SK-N-SH (cell line): Measurements from ENCODE around the gene RPS6KA2. TPM values are rescaled to one million over a fixed set of nuclear protein-coding genes. Genes with fewer than 3 reads are reported as not detected.

Experiments
- CTCF ChIA-PET: fragments of 300-600, 350-600 bp; formaldehyde crosslinking; extraction: SDS; loops from one replicate; lab custom pipeline; 2021; lab: Yijun Ruan, JAX
- POLR2A ChIA-PET: fragments of 350-600 bp; sonication (Branson Sonifier 250); formaldehyde crosslinking; extraction: SDS; loops from one replicate; lab custom pipeline; 2020; ENCODE audit warnings: antibody characterized with exemption, inconsistent platforms; lab: Yijun Ruan, JAX
- DNase-seq: peaks from one replicate; pipeline ENCODE4 v3.0.0; 2012
- H2AFZ ChIP-seq: fragments of 200-600 bp; sonication (generic); 2 replicates; pipeline ENCODE4 v1.8.1; 2016; ENCODE audit warnings: antibody characterized with exemption, mild to moderate bottlenecking, low read depth
- H3F3A ChIP-seq: fragments of 200-600 bp; sonication (generic); replicated peaks from 2 replicates; pipeline ENCODE3; 2016; ENCODE audit warnings: antibody characterized with exemption, mild to moderate bottlenecking; ENCODE audit not compliant: insufficient read depth
- H3K27ac ChIP-seq, 2 experiments: fragments of 200-500 bp in 1 of 2; fragments of 200-600 bp in 1 of 2; sonication (Bioruptor generic) in 1 of 2; sonication (generic), shearing (Covaris generic) in 1 of 2; 2 replicates each; pipeline versions ENCODE4 v1.5.1 to v1.6.1; 2014 to 2016; ENCODE audit warnings: low read depth in 2 of 2, inconsistent platforms in 1 of 2, low read length in 1 of 2, mild to moderate bottlenecking in 1 of 2, mixed read lengths in 1 of 2
- H3K27me3 ChIP-seq: fragments of 200-600 bp; sonication (generic), shearing (Covaris generic); 2 replicates; pipeline ENCODE4 v1.6.1; 2016; ENCODE audit warnings: mixed run types; ENCODE audit not compliant: insufficient read depth
- H3K36me3 ChIP-seq, 2 experiments: fragments of 200-500 bp in 1 of 2; fragments of 200-600 bp in 1 of 2; sonication (Bioruptor generic) in 1 of 2; sonication (generic) in 1 of 2; replicated peaks in 1 of 2; 2 replicates each; pipeline versions ENCODE3 to v1.5.1; 2014 to 2016; ENCODE audit warnings: low read length in 1 of 2, mild to moderate bottlenecking in 1 of 2; ENCODE audit not compliant: insufficient read depth in 2 of 2, control insufficient read depth in 1 of 2
- H3K4me1 ChIP-seq, 2 experiments: fragments of 200-500 bp in 1 of 2; fragments of 200-600 bp in 1 of 2; sonication (Bioruptor generic) in 1 of 2; sonication (generic), shearing (Covaris generic) in 1 of 2; 2 replicates each; pipeline versions ENCODE4 v1.5.1 to v1.6.1; 2014 to 2016; ENCODE audit warnings: low read depth in 1 of 2, low read length in 1 of 2, mixed run types in 1 of 2; ENCODE audit not compliant: insufficient read depth in 2 of 2, control insufficient read depth in 1 of 2
- H3K4me2 ChIP-seq: fragments of 200-600 bp; sonication (generic), shearing (Covaris generic); 2 replicates; pipeline ENCODE4 v1.6.1; 2017; ENCODE audit warnings: mixed run types
- H3K4me3 ChIP-seq, 2 experiments: fragments of 200-500 bp in 1 of 2; fragments of 200-600 bp in 1 of 2; sonication (Bioruptor generic) in 1 of 2; sonication (generic), shearing (Covaris generic) in 1 of 2; 2 replicates each; pipeline versions ENCODE4 v1.5.1 to v1.8.1; 2014 to 2016; ENCODE audit warnings: low read depth in 2 of 2, inconsistent platforms in 1 of 2, low read length in 1 of 2, mild to moderate bottlenecking in 1 of 2, mixed read lengths in 1 of 2, moderate library complexity in 1 of 2
- H3K79me2 ChIP-seq: fragments of 200-600 bp; sonication (generic); 2 replicates; pipeline ENCODE4 v1.8.1; 2017; ENCODE audit warnings: mild to moderate bottlenecking; ENCODE audit not compliant: insufficient read depth
- H3K9ac ChIP-seq: fragments of 200-600 bp; sonication (generic); 2 replicates; pipeline ENCODE4 v1.6.1; 2017; ENCODE audit warnings: mixed run types
- H3K9me2 ChIP-seq: fragments of 200-600 bp; sonication (generic); 2 replicates; pipeline ENCODE4 v1.6.1; 2017; ENCODE audit warnings: mixed run types
- H3K9me3 ChIP-seq: fragments of 200-600 bp; sonication (generic); 2 replicates; pipeline ENCODE4 v1.6.1; 2017; ENCODE audit warnings: mixed run types, mild to moderate bottlenecking, moderate library complexity
- H4K20me1 ChIP-seq: fragments of 200-600 bp; sonication (generic); 2 replicates; pipeline ENCODE4 v1.6.1; 2017; ENCODE audit warnings: mild to moderate bottlenecking, mixed run types; ENCODE audit not compliant: insufficient read depth
- CHD2 ChIP-seq: fragments of 150-350 bp; IDR thresholded peaks from 2 replicates; pipeline ENCODE4 v1.6.1; 2018; ENCODE audit warnings: low read length; ENCODE audit not compliant: partially characterized antibody
- EP300 ChIP-seq, 2 experiments: IDR thresholded peaks; 2 replicates each; pipeline versions ENCODE4 v1.4.0 to v1.6.1; 2012; ENCODE audit warnings: borderline replicate concordance in 1 of 2, low read depth in 1 of 2, low read length in 1 of 2
- FOXM1 ChIP-seq: IDR thresholded peaks from 2 replicates; pipeline ENCODE4 v1.4.0; 2012; ENCODE audit warnings: low read depth, mild to moderate bottlenecking
- GABPA ChIP-seq: IDR thresholded peaks from 2 replicates; pipeline ENCODE4 v1.4.0; 2012; ENCODE audit warnings: low read depth, mild to moderate bottlenecking
- IRF3 ChIP-seq: fragments of 150-350 bp; IDR thresholded peaks from 2 replicates; pipeline ENCODE4 v1.6.1; 2016; ENCODE audit warnings: mild to moderate bottlenecking, low read depth, low read length
- MAX ChIP-seq: IDR thresholded peaks from 2 replicates; pipeline ENCODE4 v1.4.0; 2012; ENCODE audit warnings: low read depth
- MXI1 ChIP-seq: IDR thresholded peaks from 2 replicates; pipeline ENCODE4 v1.6.1; 2012; ENCODE audit warnings: mild to moderate bottlenecking, low read depth, low read length, improper control_type of control experiment
- NRF1 ChIP-seq: IDR thresholded peaks from 2 replicates; pipeline ENCODE4 v1.6.1; 2012; ENCODE audit warnings: low read depth, mild to moderate bottlenecking, low read length
- POLR2AphosphoS5 ChIP-seq: IDR thresholded peaks from 2 replicates; pipeline ENCODE4 v1.6.1; 2012; ENCODE audit warnings: low read depth, low read length
- RAD21 ChIP-seq: IDR thresholded peaks from 2 replicates; pipeline ENCODE4 v1.6.1; 2012; ENCODE audit warnings: mild to moderate bottlenecking, low read length
- REST ChIP-seq: IDR thresholded peaks from 2 replicates; pipeline ENCODE4 v1.6.1; 2012; ENCODE audit warnings: mild to moderate bottlenecking, low read depth, low read length, moderate library complexity
- RFX5 ChIP-seq: IDR thresholded peaks from 2 replicates; pipeline ENCODE4 v1.6.1; 2012; ENCODE audit warnings: mild to moderate bottlenecking, improper control_type of control experiment, low read length
- SIN3A ChIP-seq: IDR thresholded peaks from 2 replicates; pipeline ENCODE4 v1.6.1; 2012; ENCODE audit warnings: low read depth, mild to moderate bottlenecking, low read length, moderate library complexity, borderline replicate concordance
- SMC3 ChIP-seq: IDR thresholded peaks from 2 replicates; pipeline ENCODE4 v1.6.1; 2012; ENCODE audit warnings: low read depth, low read length, improper control_type of control experiment
- TAF1 ChIP-seq: IDR thresholded peaks from 2 replicates; pipeline ENCODE4 v1.6.1; 2012; ENCODE audit warnings: low read depth, mild to moderate bottlenecking, low read length, moderate library complexity, borderline replicate concordance
- YY1 ChIP-seq: IDR thresholded peaks from 2 replicates; pipeline ENCODE4 v1.4.0; 2012; ENCODE audit warnings: low read depth, mild to moderate bottlenecking
- ZBTB33 ChIP-seq: IDR thresholded peaks from 2 replicates; pipeline ENCODE4 v1.4.0; 2012; ENCODE audit warnings: low read depth, borderline replicate concordance
- WGBS: methylation state at CpG from one replicate; pipeline ENCODE4 v1.1.6; 2017; ENCODE audit warnings: low lambda C conversion rate; 5-methylcytosine and 5-hydroxymethylcytosine counted together
- polyA plus RNA-seq, 3 experiments: library from polyadenylated mRNA; depleted of rRNA; stranded (reverse); fragments of >200 nt; gene quantifications; 2 replicates each; pipeline ENCODE4 v1.2.3, GENCODE V29; 2012

Gene RPS6KA2
- polyA plus RNA-seq (2012; rRNA removed), result 59.5 and 60.3 TPM in 2 replicates
- 51.5 and 62.1 TPM in 2 replicates for polyA plus RNA-seq (2012; cell fraction: cytosol; rRNA removed)
- 47.9 and 50.9 TPM in 2 replicates for polyA plus RNA-seq (2012; cell fraction: nucleus; rRNA removed)

- Histone ChIP-seq H3K9ac (peak within 1 kb of the TSS; percentile 96), H3K27me3 (no peaks in the 10 kb centered on the region), H4K20me1 (no peaks in the 10 kb centered on the region), H3K9me2 (no peaks in the 10 kb centered on the region), H2AFZ (peak within 1 kb of the TSS; percentile 67), H3K36me3 (no peaks in the 10 kb centered on the region), H3K4me1 (peaks cover 10 to 31% of the 10 kb centered on the region in 2 experiments), H3K4me2 (peak within 1 kb of the TSS; percentile 97), H3K4me3 (peak within 1 kb of the TSS; percentile 83 to 97), H3K79me2 (peaks cover 44% of the 10 kb centered on the region), H3F3A (peaks cover 17% of the 10 kb centered on the region), H3K27ac (peak within 1 kb of the TSS; percentile 89 to 97), H3K9me3 (no peaks in the 10 kb centered on the region)
- ChIA-PET POLR2A (interaction anchor here (0.6 to 2.5 kb wide), 11 partner anchors 13 to 192 kb away, joined by 3 to 14 read pairs (median 3); no protein-coding TSS in a partner anchor), CTCF (interaction anchor here (0.6 to 1.4 kb wide), 7 partner anchors 13 to 225 kb away, joined by 3 to 4 read pairs (median 3); no protein-coding TSS in a partner anchor)
- TF ChIP-seq NRF1 (peak; percentile 70), SMC3 (0 out of 2 replicates have a peak, but pooled peaks have one; percentile 8), FOXM1 (no peak), TAF1 (peak; percentile 92), GABPA (0 out of 2 replicates have a peak, but pooled peaks have one; percentile 22), MXI1 (peak; percentile 64), CHD2 (peak; percentile 52), ZBTB33 (no peak), RFX5 (peak; percentile 51; the same call in 1 of the 2 replicates), YY1 (peak; percentile 26; the same call in 1 of the 2 replicates), EP300 (IDR thresholded peaks at IDR 0.05; ENCODE audit: borderline replicate concordance in 1 of 2, low read depth in 1 of 2, low read length in 1 of 2) (no peak), IRF3 (no peak; the same call in 1 of the 2 replicates), MAX (peak; percentile 14; the same call in 1 of the 2 replicates), REST (peak; percentile 73), SIN3A (peak; percentile 71; the same call in 1 of the 2 replicates), POLR2AphosphoS5 (peak; percentile 96), RAD21 (peak; percentile 20)
- peak; percentile 97 for DNase-seq
- 2% methylated on average over 36 of the region's 87 CpGs for WGBS
Measured at GRCh38 chr6:166627033-166627874, at the start of gene RPS6KA2. TSS of gene RPS6KA2 (minus strand) at chr6:166627251. CDS start at chr6:166627019, 232 bp downstream.
